Natural killer cell (primary cell): Measurements from ENCODE around the gene GRIN1. TPM values are rescaled to one million over a fixed set of nuclear protein-coding genes. Genes with fewer than 3 reads are reported as not detected.
A peak's percentile ranks its signal among the peaks of the same experiment; 100 is the strongest.

Experiments used
- ATAC-seq, 3 donors: fragments of 150-1000 bp in 2 of 3; fragments of 200-7000 bp in 1 of 3; cut with Tn5 transposase; 1 replicate in 1 of 3; 2 replicates in 2 of 3; pipeline ENCODE4 v1.10.0; 2021; ENCODE audit warnings: mild to moderate bottlenecking in 2 of 3, moderate library complexity in 2 of 3
- DNase-seq, 2 donors: peaks; one replicate each; pipeline versions ENCODE4 v3.0.0 to v3.0.0-alpha.2; 2013 to 2021; ENCODE audit warnings: mixed read lengths in 1 of 2
- H3K27ac ChIP-seq: one replicate; pipeline ENCODE4 v1.5.1; 2013; ENCODE audit warnings: mild to moderate bottlenecking, low read length
- H3K27me3 ChIP-seq: one replicate; pipeline ENCODE4 v1.6.1; 2013; ENCODE audit warnings: low read length; ENCODE audit not compliant: control insufficient read depth, insufficient read depth
- H3K36me3 ChIP-seq: one replicate; pipeline ENCODE4 v1.6.1; 2013; ENCODE audit warnings: low read length; ENCODE audit not compliant: control insufficient read depth, insufficient read depth
- H3K4me1 ChIP-seq: one replicate; pipeline ENCODE4 v1.6.1; 2013; ENCODE audit warnings: low read length; ENCODE audit not compliant: control insufficient read depth, insufficient read depth
- H3K4me3 ChIP-seq: one replicate; pipeline ENCODE4 v1.5.1; 2013; ENCODE audit warnings: low read length
- H3K9me3 ChIP-seq: one replicate; pipeline ENCODE4 v1.6.1; 2013; ENCODE audit warnings: low read length; ENCODE audit not compliant: control insufficient read depth, insufficient read depth
- H3K27ac Mint-ChIP-seq, 2 donors: one replicate each; pipeline ENCODE4 v1.8.0; 2022; ENCODE audit warnings: mild to moderate bottlenecking in 2 of 2, mixed read lengths in 2 of 2, moderate library complexity in 1 of 2
- H3K27me3 Mint-ChIP-seq, 2 donors: one replicate each; pipeline ENCODE4 v1.8.0; 2022; ENCODE audit warnings: low read depth in 2 of 2, mixed read lengths in 2 of 2
- H3K36me3 Mint-ChIP-seq: one replicate; pipeline ENCODE4 v1.8.0; 2022; ENCODE audit warnings: mixed read lengths
- H3K4me1 Mint-ChIP-seq, 2 donors: one replicate each; pipeline ENCODE4 v1.8.0; 2022; ENCODE audit warnings: mixed read lengths in 2 of 2
- H3K4me3 Mint-ChIP-seq: one replicate; pipeline ENCODE4 v1.8.0; 2022; ENCODE audit warnings: mild to moderate bottlenecking, moderate library complexity, mixed read lengths
- H3K9me3 Mint-ChIP-seq, 2 donors: one replicate each; pipeline ENCODE4 v1.8.0; 2022; ENCODE audit warnings: mixed read lengths in 2 of 2
- CTCF ChIP-seq: fragments of 200-600 bp; IDR thresholded peaks from one replicate; pipeline ENCODE4 v1.8.0; 2022; ENCODE audit warnings: antibody characterized with exemption
- WGBS: methylation state at CpG from one replicate; pipeline ENCODE4 v1.1.7; 2013; ENCODE audit warnings: missing lambda C conversion rate; ENCODE audit not compliant: insufficient coverage; 5-methylcytosine and 5-hydroxymethylcytosine counted together
- intact Hi-C: fragments of 100-400 bp; cut with micrococcal nuclease; formaldehyde crosslinking; loops from one replicate; pipeline ENCODE4 v1.14.2; 2022
- total RNA-seq, 4 donors: library from RNA; stranded (reverse); fragments of 120-200 nt in 1 of 4; gene quantifications; one replicate each; pipeline versions ENCODE4 v1.2.3 to v1.2.4, GENCODE V29; 2013 to 2022

GRIN1 gene
- total RNA-seq, 3 donors from 2014 or later (not counting 1 experiment from before 2014, with no cell fraction given), result not detected

- peaks cover 41% of the 10 kb centered on the region for H3K36me3 ChIP-seq
- intact Hi-C loops, result no loop called here
- ATAC-seq (no peak), DNase-seq (no peak)
- Mint-ChIP-seq H3K27me3 (no peaks in the 10 kb centered on the region), H3K9me3 (no peaks in the 10 kb centered on the region), H3K4me1 (no peaks in the 10 kb centered on the region), H3K36me3 (no peaks in the 10 kb centered on the region), H3K4me3 (peak overlapping the region; percentile 35), H3K27ac (no peak overlapping the region)
- TF ChIP-seq CTCF, result no peak
- H3K27me3 ChIP-seq, result no peaks in the 10 kb centered on the region
- H3K9me3 ChIP-seq, result no peaks in the 10 kb centered on the region
- 92% methylated on average over 35 of the region's 35 CpGs for WGBS
- no peak overlapping the region for H3K27ac ChIP-seq
- H3K4me1 ChIP-seq, result peaks cover 18% of the 10 kb centered on the region
- H3K4me3 ChIP-seq, result no peak overlapping the region
Observed at GRCh38 chr9:137111788-137112563, 27.0 kb upstream of the GRIN1 start.

GRCh38 chr9:137112564-137113384, 26.2 kb upstream of the GRIN1 start:
- Mint-ChIP-seq H3K27ac (no peak overlapping the region), H3K9me3 (no peaks in the 10 kb centered on the region), H3K27me3 (no peaks in the 10 kb centered on the region), H3K4me1 (no peaks in the 10 kb centered on the region), H3K36me3 (no peaks in the 10 kb centered on the region), H3K4me3 (peak overlapping the region; percentile 64)
- H3K9me3 ChIP-seq, result no peaks in the 10 kb centered on the region
- H3K27me3 ChIP-seq, result no peaks in the 10 kb centered on the region
- intact Hi-C loops, result no loop called here
- 98% methylated on average over 42 of the region's 42 CpGs for WGBS
- no peak overlapping the region for H3K27ac ChIP-seq
- DNase-seq, result no peak
- H3K36me3 ChIP-seq, result peaks cover 35% of the 10 kb centered on the region
- no peak overlapping the region for H3K4me3 ChIP-seq
- H3K4me1 ChIP-seq, result peaks cover 18% of the 10 kb centered on the region
- no peak for ATAC-seq
- no peak for TF ChIP-seq CTCF

GRCh38 chr9:137113385-137114159, 25.4 kb upstream of the GRIN1 start:
- peak in 1 of 2 donors; percentile 70 for DNase-seq
- intact Hi-C loops, result no loop called here
- 30% methylated on average over 66 of the region's 66 CpGs for WGBS

More at GRCh38 chr9:137113385-137114159, 25.4 kb upstream of the GRIN1 start:
- H3K4me1 Mint-ChIP-seq, result no peaks in the 10 kb centered on the region
- Histone ChIP-seq H3K9me3 (no peaks in the 10 kb centered on the region), H3K4me1 (peaks cover 18% of the 10 kb centered on the region), H3K36me3 (peaks cover 29% of the 10 kb centered on the region), H3K4me3 (no peak overlapping the region), H3K27me3 (no peaks in the 10 kb centered on the region), H3K27ac (no peak overlapping the region)
- no peak overlapping the region for H3K27ac Mint-ChIP-seq
- H3K4me3 Mint-ChIP-seq, result no peak overlapping the region
- no peaks in the 10 kb centered on the region for H3K36me3 Mint-ChIP-seq
- no peaks in the 10 kb centered on the region for H3K27me3 Mint-ChIP-seq
- peak in 2 of 3 donors; percentile 32 to 52 for ATAC-seq
- no peaks in the 10 kb centered on the region for H3K9me3 Mint-ChIP-seq
- no peak for TF ChIP-seq CTCF
